Neuronal stem cell (in vitro differentiated cells): ENCODE measurements around the gene ZPR1.
"Not testable (repeated sequence)": the region's sequence is repeated elsewhere in the genome, so short reads cannot be mapped to it uniquely, and the experiment has no call there.

ENCODE experiments used
- DNase-seq: peaks from one replicate; pipeline ENCODE4 v3.0.0-alpha.2; 2013; ENCODE audit warnings: low spot score
- H2AFZ ChIP-seq: one replicate; pipeline ENCODE4 v1.6.1; 2013; ENCODE audit warnings: mild to moderate bottlenecking, low read length, inconsistent platforms
- H2AK5ac ChIP-seq: 2 replicates; pipeline ENCODE4 v1.6.1; 2013; ENCODE audit warnings: low read depth, mild to moderate bottlenecking, inconsistent platforms, low read length, moderate library complexity, mixed read lengths
- H2BK120ac ChIP-seq: 2 replicates; pipeline ENCODE4 v1.6.1; 2013; ENCODE audit warnings: low read depth, mild to moderate bottlenecking, inconsistent platforms, low read length, moderate library complexity, mixed read lengths
- H2BK12ac ChIP-seq: one replicate; pipeline ENCODE4 v1.6.1; 2013; ENCODE audit warnings: low read length, inconsistent platforms
- H2BK15ac ChIP-seq: 2 replicates; pipeline ENCODE4 v1.6.1; 2013; ENCODE audit warnings: mild to moderate bottlenecking, low read length, inconsistent platforms, mixed read lengths
- H2BK5ac ChIP-seq: one replicate; pipeline ENCODE4 v1.6.1; 2013; ENCODE audit warnings: inconsistent platforms, mild to moderate bottlenecking, low read length, moderate library complexity
- H3K14ac ChIP-seq: one replicate; pipeline ENCODE4 v1.6.1; 2013; ENCODE audit warnings: low read length, inconsistent platforms
- H3K18ac ChIP-seq: 2 replicates; pipeline ENCODE4 v1.6.1; 2013; ENCODE audit warnings: low read length, inconsistent platforms
- H3K23ac ChIP-seq: 2 replicates; pipeline ENCODE4 v1.6.1; 2013; ENCODE audit warnings: low read depth, mild to moderate bottlenecking, mixed read lengths, low read length, inconsistent platforms; ENCODE audit not compliant: poor library complexity
- H3K27ac ChIP-seq: replicated peaks from 3 replicates; pipeline ENCODE4 v1.5.1; 2013; ENCODE audit warnings: low read length, inconsistent platforms
- H3K27me3 ChIP-seq, 3 experiments: 2 replicates each; pipeline ENCODE4 v1.6.1; 2013; ENCODE audit warnings: low read length in 3 of 3, mild to moderate bottlenecking in 2 of 3, inconsistent platforms in 1 of 3, low read depth in 1 of 3, mixed read lengths in 1 of 3, moderate library complexity in 1 of 3; ENCODE audit not compliant: control insufficient read depth in 3 of 3, insufficient read depth in 3 of 3
- H3K36me3 ChIP-seq, 2 donors: replicated peaks in 1 of 2; 2 replicates each; pipeline ENCODE4 v1.6.1; 2013; ENCODE audit warnings: low read length in 2 of 2; ENCODE audit not compliant: control insufficient read depth in 2 of 2, insufficient read depth in 2 of 2
- H3K4ac ChIP-seq: 2 replicates; pipeline ENCODE4 v1.6.1; 2013; ENCODE audit warnings: inconsistent platforms, mild to moderate bottlenecking, low read length, moderate library complexity
- H3K4me1 ChIP-seq, 2 donors: 1 replicate in 1 of 2; 2 replicates in 1 of 2; pipeline ENCODE4 v1.6.1; 2013; ENCODE audit warnings: low read length in 2 of 2, low read depth in 1 of 2; ENCODE audit not compliant: control insufficient read depth in 2 of 2, insufficient read depth in 1 of 2
- H3K4me2 ChIP-seq: one replicate; pipeline ENCODE4 v1.6.1; 2013; ENCODE audit warnings: mild to moderate bottlenecking, low read length, inconsistent platforms; ENCODE audit not compliant: insufficient read depth, poor library complexity, severe bottlenecking
- H3K4me3 ChIP-seq, 2 donors: 2 replicates each; pipeline ENCODE4 v1.5.1; 2013; ENCODE audit warnings: low read length in 2 of 2, mild to moderate bottlenecking in 2 of 2, inconsistent platforms in 1 of 2, moderate library complexity in 1 of 2
- H3K79me1 ChIP-seq: one replicate; pipeline ENCODE4 v1.6.1; 2013; ENCODE audit warnings: low read depth, mild to moderate bottlenecking, inconsistent platforms, low read length, moderate library complexity
- H3K9ac ChIP-seq: one replicate; pipeline ENCODE4 v1.6.1; 2013; ENCODE audit warnings: mild to moderate bottlenecking, low read depth, low read length, inconsistent platforms; ENCODE audit not compliant: poor library complexity
- H3K9me3 ChIP-seq, 2 donors: replicated peaks in 1 of 2; 2 replicates each; pipeline versions ENCODE3 to v1.6.1; 2013; ENCODE audit warnings: low read length in 2 of 2, mild to moderate bottlenecking in 2 of 2, inconsistent platforms in 1 of 2, low read depth in 1 of 2, mixed read lengths in 1 of 2, moderate library complexity in 1 of 2; ENCODE audit not compliant: control insufficient read depth in 2 of 2, insufficient read depth in 1 of 2
- H4K8ac ChIP-seq: one replicate; pipeline ENCODE4 v1.6.1; 2013; ENCODE audit warnings: low read depth, mild to moderate bottlenecking, inconsistent platforms, low read length, moderate library complexity
- H4K91ac ChIP-seq: one replicate; pipeline ENCODE4 v1.6.1; 2013; ENCODE audit warnings: low read length, low read depth, mild to moderate bottlenecking, inconsistent platforms; ENCODE audit not compliant: poor library complexity
- WGBS, 2 donors: extraction: QIAGEN DNeasy Blood & Tissue Kit; methylation state at CpG; one replicate each; pipeline ENCODE4 v1.1.7; 2013; ENCODE audit warnings: missing lambda C conversion rate in 2 of 2, mixed read lengths in 1 of 2; ENCODE audit not compliant: insufficient read length in 2 of 2, insufficient replicate concordance in 1 of 2; ENCODE audit errors: extremely low coverage in 2 of 2; 5-methylcytosine and 5-hydroxymethylcytosine counted together

Gene ZPR1

GRCh38 chr11:116762132-116762531 is 25.7 kb downstream of the ZPR1 start:
- Histone ChIP-seq H3K36me3 (peaks cover 29 to 100% of the 10 kb centered on the region in 2 donors), H3K79me1 (peaks cover 2% of the 10 kb centered on the region)

GRCh38 chr11:116756044-116756443 is 31.8 kb downstream of the ZPR1 start:
- H2AFZ ChIP-seq, result not testable (repeated sequence)

More at GRCh38 chr11:116762132-116762531, 25.7 kb downstream of the ZPR1 start:
- Histone ChIP-seq H2AFZ (no peak overlapping the region), H3K27me3 (no peaks in the 10 kb centered on the region), H4K8ac (no peak overlapping the region), H3K9me3 (no peaks in the 10 kb centered on the region), H3K9ac (no peak overlapping the region), H3K27ac (no peak overlapping the region), H2BK12ac (no peak overlapping the region), H2AK5ac (no peak overlapping the region), H3K4ac (no peak overlapping the region), H2BK15ac (no peak overlapping the region), H3K4me1 (no peaks in the 10 kb centered on the region), H3K4me2 (no peak overlapping the region), H3K23ac (no peak overlapping the region), H3K18ac (no peak overlapping the region), H4K91ac (no peak overlapping the region), H3K14ac (no peak overlapping the region), H3K4me3 (no peak overlapping the region), H2BK5ac (no peak overlapping the region), H2BK120ac (no peak overlapping the region)
- DNase-seq, result no peak
- WGBS, 2 donors, result no CpG with 5 or more reads among the region's 2 CpGs

GRCh38 chr11:116750070-116750718 is 37.6 kb downstream of the ZPR1 start:
- Histone ChIP-seq H3K4me1 (no peaks in the 10 kb centered on the region), H2BK120ac (no peak overlapping the region), H3K18ac (no peak overlapping the region), H3K14ac (no peak overlapping the region), H2BK15ac (no peak overlapping the region), H2BK12ac (no peak overlapping the region), H3K79me1 (no peaks in the 10 kb centered on the region), H2AFZ (no peak overlapping the region), H3K23ac (no peak overlapping the region), H3K27me3 (no peaks in the 10 kb centered on the region), H2AK5ac (no peak overlapping the region), H3K4me2 (no peak overlapping the region), H4K8ac (no peak overlapping the region), H3K36me3 (peaks cover 15 to 96% of the 10 kb centered on the region in 2 donors), H2BK5ac (no peak overlapping the region), H3K9ac (no peak overlapping the region), H3K4me3 (no peak overlapping the region), H3K9me3 (peaks cover 0 to 5% of the 10 kb centered on the region in 2 donors), H3K4ac (no peak overlapping the region), H3K27ac (no peak overlapping the region), H4K91ac (no peak overlapping the region)
- no CpG with 5 or more reads among the region's 2 CpGs for WGBS, 2 donors
- no peak for DNase-seq

More at GRCh38 chr11:116756044-116756443, 31.8 kb downstream of the ZPR1 start:
- H3K4me1 ChIP-seq, H3K4me2 ChIP-seq, H2BK15ac ChIP-seq, H3K14ac ChIP-seq, H3K9ac ChIP-seq, H3K18ac ChIP-seq, H3K27me3 ChIP-seq, H2BK5ac ChIP-seq, H2BK120ac ChIP-seq, H3K27ac ChIP-seq, H2BK12ac ChIP-seq, H3K4me3 ChIP-seq, H3K23ac ChIP-seq, H4K91ac ChIP-seq, H3K4ac ChIP-seq, H3K9me3 ChIP-seq, H3K79me1 ChIP-seq, DNase-seq, H2AK5ac ChIP-seq, H4K8ac ChIP-seq: not testable (repeated sequence)
- H3K36me3 ChIP-seq, result peaks cover 19 to 97% of the 10 kb centered on the region in 2 donors
- no CpG with 5 or more reads among the region's 8 CpGs for WGBS, 2 donors

- H3K4ac ChIP-seq, result no peak overlapping the region
- no peaks in the 10 kb centered on the region for H3K9me3 ChIP-seq
- H3K9ac ChIP-seq, result no peak overlapping the region
- no peak overlapping the region for H2BK15ac ChIP-seq
- H2AK5ac ChIP-seq, result no peak overlapping the region
- H3K4me3 ChIP-seq, result no peak overlapping the region
- no peak overlapping the region for H2BK12ac ChIP-seq
- no peaks in the 10 kb centered on the region for H3K27me3 ChIP-seq
- no peak overlapping the region for H2BK120ac ChIP-seq
- H4K91ac ChIP-seq, result no peak overlapping the region
- no peak overlapping the region for H3K14ac ChIP-seq
- no peak overlapping the region for H3K23ac ChIP-seq
- H3K27ac ChIP-seq, result no peak overlapping the region
- no peak overlapping the region for H4K8ac ChIP-seq
- H2AFZ ChIP-seq, result no peak overlapping the region
- peaks cover 2 to 25% of the 10 kb centered on the region in 2 donors for H3K36me3 ChIP-seq
- WGBS, 2 donors, result no CpG with 5 or more reads among the region's 6 CpGs
- H2BK5ac ChIP-seq, result no peak overlapping the region
- peaks cover 0 to 2% of the 10 kb centered on the region in 2 donors for H3K4me1 ChIP-seq
- H3K4me2 ChIP-seq, result no peak overlapping the region
- no peak for DNase-seq
- no peaks in the 10 kb centered on the region for H3K79me1 ChIP-seq
- H3K18ac ChIP-seq, result no peak overlapping the region
Observed at GRCh38 chr11:116742104-116742503, 45.7 kb downstream of the ZPR1 start.
